Measurements from ENCODE around the gene VAMP3. TPM values are rescaled to one million over a fixed set of nuclear protein-coding genes. Genes with fewer than 3 reads are reported as not detected.

VAMP3 gene
- total and polyA plus RNA-seq, 9 of the 15 experiments (the other 6 are each of a cell fraction or from before 2014, with no cell fraction given): 27.1 to 71.3 (median 47.5) TPM

DNA sequence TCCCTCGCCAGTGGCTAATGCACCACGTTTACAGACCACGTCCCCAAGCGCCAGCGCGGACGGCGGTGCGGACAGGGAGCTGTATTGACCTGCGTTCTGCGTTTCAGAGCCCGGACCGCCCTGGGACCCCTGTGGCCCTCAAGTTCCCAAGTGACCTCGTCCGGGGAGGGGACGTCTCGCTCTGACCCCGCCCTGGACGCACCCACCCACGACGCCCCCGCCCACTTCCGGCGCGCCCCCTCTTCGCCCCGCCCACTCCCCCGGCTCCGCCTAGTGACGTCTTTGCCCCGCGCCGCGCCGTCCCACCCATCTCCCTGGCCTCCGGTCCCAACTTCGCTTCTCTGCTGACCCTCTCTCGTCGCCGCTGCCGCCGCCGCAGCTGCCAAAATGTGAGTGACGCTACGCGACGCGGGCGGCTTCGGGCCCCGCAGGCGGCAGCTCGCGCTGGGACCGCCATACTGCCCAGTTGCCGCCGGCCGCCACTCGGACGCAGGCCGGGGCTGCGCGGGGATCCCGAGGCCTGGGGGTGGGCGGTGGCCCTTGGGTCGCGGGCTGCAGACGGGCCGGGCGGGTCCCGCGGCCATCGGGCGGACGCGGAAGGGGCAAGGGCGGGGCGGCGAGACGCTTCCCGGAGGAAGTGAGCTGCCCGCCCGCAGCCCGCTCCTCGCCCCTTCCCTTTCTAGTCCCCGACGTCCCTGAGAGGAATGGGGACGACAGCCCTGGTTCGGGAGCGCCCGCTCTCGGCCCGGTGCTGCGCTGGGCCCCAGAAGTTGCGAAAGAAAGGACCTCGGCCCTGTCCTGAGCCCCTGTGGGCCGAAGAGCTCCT, at the start of gene VAMP3 (continued):
- TF ChIP-seq, protein P1, sequence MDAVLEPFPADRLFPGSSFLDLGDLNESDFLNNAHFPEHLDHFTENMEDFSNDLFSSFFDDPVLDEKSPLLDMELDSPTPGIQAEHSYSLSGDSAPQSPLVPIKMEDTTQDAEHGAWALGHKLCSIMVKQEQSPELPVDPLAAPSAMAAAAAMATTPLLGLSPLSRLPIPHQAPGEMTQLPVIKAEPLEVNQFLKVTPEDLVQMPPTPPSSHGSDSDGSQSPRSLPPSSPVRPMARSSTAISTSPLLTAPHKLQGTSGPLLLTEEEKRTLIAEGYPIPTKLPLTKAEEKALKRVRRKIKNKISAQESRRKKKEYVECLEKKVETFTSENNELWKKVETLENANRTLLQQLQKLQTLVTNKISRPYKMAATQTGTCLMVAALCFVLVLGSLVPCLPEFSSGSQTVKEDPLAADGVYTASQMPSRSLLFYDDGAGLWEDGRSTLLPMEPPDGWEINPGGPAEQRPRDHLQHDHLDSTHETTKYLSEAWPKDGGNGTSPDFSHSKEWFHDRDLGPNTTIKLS (IDR thresholded peaks at IDR 0.05; ENCODE audit: borderline replicate concordance, low read depth): 0 out of 2 replicates have a peak, but pooled peaks have one; percentile 4
- TF ChIP-seq BACH1 (tag; IDR thresholded peaks at IDR 0.05) (no peak), DIDO1 (tag; IDR thresholded peaks at IDR 0.05; ENCODE audit: low read depth) (peak; percentile 41; the same call in 1 of the 2 replicates), ZNF354B (CRISPR knock-in tag; IDR thresholded peaks at IDR 0.05) (no peak), SPI1 (IDR thresholded peaks at IDR 0.05; ENCODE audit: borderline replicate concordance, low read depth, low read length) (peak; percentile 27; the same call in 1 of the 2 replicates), FOXK2 (conservative IDR thresholded peaks at IDR 0.05 in 1 of 2, IDR thresholded peaks at IDR 0.05 in 1 of 2; ENCODE audit: low read depth in 2 of 2) (0 out of 4 replicates have a peak, but pooled peaks of 1 of the 2 experiments have one; percentile 37), PPARD (CRISPR knock-in tag; IDR thresholded peaks at IDR 0.05) (no peak), ATF7 (IDR thresholded peaks at IDR 0.05) (no peak; the same call in 1 of the 2 replicates), ZNF79 (CRISPR knock-in tag; IDR thresholded peaks at IDR 0.05; ENCODE audit: low read depth) (no peak)
- TF ChIP-seq, protein P2, sequence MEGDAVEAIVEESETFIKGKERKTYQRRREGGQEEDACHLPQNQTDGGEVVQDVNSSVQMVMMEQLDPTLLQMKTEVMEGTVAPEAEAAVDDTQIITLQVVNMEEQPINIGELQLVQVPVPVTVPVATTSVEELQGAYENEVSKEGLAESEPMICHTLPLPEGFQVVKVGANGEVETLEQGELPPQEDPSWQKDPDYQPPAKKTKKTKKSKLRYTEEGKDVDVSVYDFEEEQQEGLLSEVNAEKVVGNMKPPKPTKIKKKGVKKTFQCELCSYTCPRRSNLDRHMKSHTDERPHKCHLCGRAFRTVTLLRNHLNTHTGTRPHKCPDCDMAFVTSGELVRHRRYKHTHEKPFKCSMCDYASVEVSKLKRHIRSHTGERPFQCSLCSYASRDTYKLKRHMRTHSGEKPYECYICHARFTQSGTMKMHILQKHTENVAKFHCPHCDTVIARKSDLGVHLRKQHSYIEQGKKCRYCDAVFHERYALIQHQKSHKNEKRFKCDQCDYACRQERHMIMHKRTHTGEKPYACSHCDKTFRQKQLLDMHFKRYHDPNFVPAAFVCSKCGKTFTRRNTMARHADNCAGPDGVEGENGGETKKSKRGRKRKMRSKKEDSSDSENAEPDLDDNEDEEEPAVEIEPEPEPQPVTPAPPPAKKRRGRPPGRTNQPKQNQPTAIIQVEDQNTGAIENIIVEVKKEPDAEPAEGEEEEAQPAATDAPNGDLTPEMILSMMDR (IDR thresholded peaks at IDR 0.05 in 2 of 3, conservative IDR thresholded peaks at IDR 0.05 in 1 of 3; ENCODE audit: insufficient read depth in 2 of 3, low read depth in 1 of 3, low read length in 3 of 3): no peak
- TF ChIP-seq, protein P3, sequence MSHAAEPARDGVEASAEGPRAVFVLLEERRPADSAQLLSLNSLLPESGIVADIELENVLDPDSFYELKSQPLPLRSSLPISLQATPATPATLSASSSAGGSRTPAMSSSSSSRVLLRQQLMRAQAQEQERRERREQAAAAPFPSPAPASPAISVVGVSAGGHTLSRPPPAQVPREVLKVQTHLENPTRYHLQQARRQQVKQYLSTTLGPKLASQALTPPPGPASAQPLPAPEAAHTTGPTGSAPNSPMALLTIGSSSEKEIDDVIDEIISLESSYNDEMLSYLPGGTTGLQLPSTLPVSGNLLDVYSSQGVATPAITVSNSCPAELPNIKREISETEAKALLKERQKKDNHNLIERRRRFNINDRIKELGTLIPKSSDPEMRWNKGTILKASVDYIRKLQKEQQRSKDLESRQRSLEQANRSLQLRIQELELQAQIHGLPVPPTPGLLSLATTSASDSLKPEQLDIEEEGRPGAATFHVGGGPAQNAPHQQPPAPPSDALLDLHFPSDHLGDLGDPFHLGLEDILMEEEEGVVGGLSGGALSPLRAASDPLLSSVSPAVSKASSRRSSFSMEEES (CRISPR knock-in tag; IDR thresholded peaks at IDR 0.05): no peak
- TF ChIP-seq, protein P4, sequence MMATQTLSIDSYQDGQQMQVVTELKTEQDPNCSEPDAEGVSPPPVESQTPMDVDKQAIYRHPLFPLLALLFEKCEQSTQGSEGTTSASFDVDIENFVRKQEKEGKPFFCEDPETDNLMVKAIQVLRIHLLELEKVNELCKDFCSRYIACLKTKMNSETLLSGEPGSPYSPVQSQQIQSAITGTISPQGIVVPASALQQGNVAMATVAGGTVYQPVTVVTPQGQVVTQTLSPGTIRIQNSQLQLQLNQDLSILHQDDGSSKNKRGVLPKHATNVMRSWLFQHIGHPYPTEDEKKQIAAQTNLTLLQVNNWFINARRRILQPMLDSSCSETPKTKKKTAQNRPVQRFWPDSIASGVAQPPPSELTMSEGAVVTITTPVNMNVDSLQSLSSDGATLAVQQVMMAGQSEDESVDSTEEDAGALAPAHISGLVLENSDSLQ (IDR thresholded peaks at IDR 0.05): peak; percentile 37; the same call in 1 of the 2 replicates
- TF ChIP-seq, protein P5, sequence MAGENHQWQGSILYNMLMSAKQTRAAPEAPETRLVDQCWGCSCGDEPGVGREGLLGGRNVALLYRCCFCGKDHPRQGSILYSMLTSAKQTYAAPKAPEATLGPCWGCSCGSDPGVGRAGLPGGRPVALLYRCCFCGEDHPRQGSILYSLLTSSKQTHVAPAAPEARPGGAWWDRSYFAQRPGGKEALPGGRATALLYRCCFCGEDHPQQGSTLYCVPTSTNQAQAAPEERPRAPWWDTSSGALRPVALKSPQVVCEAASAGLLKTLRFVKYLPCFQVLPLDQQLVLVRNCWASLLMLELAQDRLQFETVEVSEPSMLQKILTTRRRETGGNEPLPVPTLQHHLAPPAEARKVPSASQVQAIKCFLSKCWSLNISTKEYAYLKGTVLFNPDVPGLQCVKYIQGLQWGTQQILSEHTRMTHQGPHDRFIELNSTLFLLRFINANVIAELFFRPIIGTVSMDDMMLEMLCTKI (IDR thresholded peaks at IDR 0.05; ENCODE audit: partially characterized antibody): no peak
- TF ChIP-seq, protein P6, sequence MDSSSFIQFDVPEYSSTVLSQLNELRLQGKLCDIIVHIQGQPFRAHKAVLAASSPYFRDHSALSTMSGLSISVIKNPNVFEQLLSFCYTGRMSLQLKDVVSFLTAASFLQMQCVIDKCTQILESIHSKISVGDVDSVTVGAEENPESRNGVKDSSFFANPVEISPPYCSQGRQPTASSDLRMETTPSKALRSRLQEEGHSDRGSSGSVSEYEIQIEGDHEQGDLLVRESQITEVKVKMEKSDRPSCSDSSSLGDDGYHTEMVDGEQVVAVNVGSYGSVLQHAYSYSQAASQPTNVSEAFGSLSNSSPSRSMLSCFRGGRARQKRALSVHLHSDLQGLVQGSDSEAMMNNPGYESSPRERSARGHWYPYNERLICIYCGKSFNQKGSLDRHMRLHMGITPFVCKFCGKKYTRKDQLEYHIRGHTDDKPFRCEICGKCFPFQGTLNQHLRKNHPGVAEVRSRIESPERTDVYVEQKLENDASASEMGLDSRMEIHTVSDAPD (CRISPR knock-in tag; IDR thresholded peaks at IDR 0.05): no peak
